Astrocyte (in vitro differentiated cells and primary cell): ENCODE measurements around the gene KANK2. TPM values are rescaled to one million over a fixed set of nuclear protein-coding genes. Genes with fewer than 3 reads are reported as not detected.

Source experiments
- DNase-seq: peaks from one replicate; pipeline ENCODE4 v3.0.0-alpha.2; 2010; ENCODE audit warnings: low read depth
- FAIRE-seq: peaks from 2 replicates; lab custom pipeline; 2011; peaks lifted over from hg19 to GRCh38; lab: Jason Lieb, UNC
- H2AFZ ChIP-seq: 2 replicates; pipeline ENCODE4 v1.6.0; 2012; ENCODE audit warnings: low read depth, low read length, inconsistent platforms
- H3K27ac ChIP-seq: 2 replicates; pipeline ENCODE4 v1.5.1; 2011; ENCODE audit warnings: low read depth, low read length, inconsistent platforms
- H3K27me3 ChIP-seq: 2 replicates; pipeline ENCODE4 v1.6.0; 2011; ENCODE audit warnings: low read length, inconsistent platforms; ENCODE audit not compliant: insufficient read depth
- H3K36me3 ChIP-seq: 2 replicates; pipeline ENCODE4 v1.5.1; 2011; ENCODE audit warnings: low read length, inconsistent platforms; ENCODE audit not compliant: insufficient read depth
- H3K4me1 ChIP-seq: 2 replicates; pipeline ENCODE4 v1.5.1; 2011; ENCODE audit warnings: low read length, inconsistent platforms; ENCODE audit not compliant: insufficient read depth
- H3K4me2 ChIP-seq: 2 replicates; pipeline ENCODE4 v1.6.0; 2012; ENCODE audit warnings: low read length, inconsistent platforms
- H3K4me3 ChIP-seq: 2 replicates; pipeline ENCODE4 v1.5.1; 2011; ENCODE audit warnings: low read depth, mild to moderate bottlenecking, low read length, inconsistent platforms; ENCODE audit not compliant: insufficient read depth
- H3K79me2 ChIP-seq: 2 replicates; pipeline ENCODE4 v1.6.0; 2012; ENCODE audit warnings: mild to moderate bottlenecking, low read length, inconsistent platforms; ENCODE audit not compliant: insufficient read depth
- H3K9ac ChIP-seq: 2 replicates; pipeline ENCODE4 v1.6.0; 2012; ENCODE audit warnings: mild to moderate bottlenecking, low read length, inconsistent platforms
- H3K9me3 ChIP-seq: 2 replicates; pipeline ENCODE4 v1.5.1; 2012; ENCODE audit warnings: low read depth, mild to moderate bottlenecking, low read length, inconsistent platforms; ENCODE audit not compliant: insufficient read depth
- H4K20me1 ChIP-seq: 2 replicates; pipeline ENCODE4 v1.6.0; 2012; ENCODE audit warnings: low read length, inconsistent platforms; ENCODE audit not compliant: insufficient read depth
- H3K27ac Mint-ChIP-seq: one replicate; pipeline ENCODE4 v1.8.0; 2021; ENCODE audit warnings: mild to moderate bottlenecking, mixed read lengths; ENCODE audit not compliant: unreplicated experiment
- H3K27me3 Mint-ChIP-seq: one replicate; pipeline ENCODE4 v1.8.0; 2021; ENCODE audit warnings: low read depth, mixed read lengths; ENCODE audit not compliant: unreplicated experiment
- H3K36me3 Mint-ChIP-seq: one replicate; pipeline ENCODE4 v1.8.0; 2021; ENCODE audit warnings: low read depth, mixed read lengths; ENCODE audit not compliant: unreplicated experiment
- H3K4me1 Mint-ChIP-seq: one replicate; pipeline ENCODE4 v1.8.0; 2021; ENCODE audit warnings: low read depth, mixed read lengths; ENCODE audit not compliant: unreplicated experiment
- H3K4me3 Mint-ChIP-seq: one replicate; pipeline ENCODE4 v1.8.0; 2021; ENCODE audit warnings: mild to moderate bottlenecking, moderate library complexity, mixed read lengths; ENCODE audit not compliant: unreplicated experiment
- H3K9me3 Mint-ChIP-seq: one replicate; pipeline ENCODE4 v1.8.0; 2021; ENCODE audit warnings: mild to moderate bottlenecking, mixed read lengths; ENCODE audit not compliant: unreplicated experiment
- CTCF ChIP-seq: IDR thresholded peaks from 2 replicates; pipeline ENCODE4 v1.5.1; 2011; ENCODE audit warnings: low read depth, mild to moderate bottlenecking, inconsistent platforms, low read length, moderate library complexity; ENCODE audit not compliant: insufficient read depth
- EZH2 ChIP-seq: IDR thresholded peaks from 2 replicates; pipeline ENCODE4 v1.6.1; 2012; ENCODE audit warnings: mild to moderate bottlenecking, low read length, inconsistent platforms; ENCODE audit not compliant: insufficient read depth
- total RNA-seq: library from RNA; stranded (reverse); gene quantifications from 2 replicates; pipeline ENCODE4 v1.2.1, GENCODE V29; 2021

KANK2 gene
- total RNA-seq, 1 donor from 2014 or later = 50.3 TPM

GRCh38 chr19:11204943-11205349 is 7.6 kb upstream of the KANK2 start:
- Mint-ChIP-seq H3K9me3 (no peaks in the 10 kb centered on the region), H3K4me1 (peaks cover 6% of the 10 kb centered on the region), H3K4me3 (peak overlapping the region; percentile 20), H3K27me3 (no peaks in the 10 kb centered on the region), H3K27ac (peak overlapping the region; percentile 26), H3K36me3 (peaks cover 7% of the 10 kb centered on the region)
- FAIRE-seq (no peak), DNase-seq (no peak)
- H3K4me1 ChIP-seq = peaks cover 13% of the 10 kb centered on the region
- H3K4me2 ChIP-seq = no peak overlapping the region
- H3K27me3 ChIP-seq = no peaks in the 10 kb centered on the region
- no peaks in the 10 kb centered on the region for H3K9me3 ChIP-seq
- no peaks in the 10 kb centered on the region for H3K79me2 ChIP-seq
- peaks cover 9% of the 10 kb centered on the region for H4K20me1 ChIP-seq
- H3K36me3 ChIP-seq = no peaks in the 10 kb centered on the region
- no peak overlapping the region for H3K4me3 ChIP-seq
- no peak overlapping the region for H3K9ac ChIP-seq
- no peak overlapping the region for H2AFZ ChIP-seq
- TF ChIP-seq EZH2 (no peak), CTCF (no peak)
- no peak overlapping the region for H3K27ac ChIP-seq

DNA sequence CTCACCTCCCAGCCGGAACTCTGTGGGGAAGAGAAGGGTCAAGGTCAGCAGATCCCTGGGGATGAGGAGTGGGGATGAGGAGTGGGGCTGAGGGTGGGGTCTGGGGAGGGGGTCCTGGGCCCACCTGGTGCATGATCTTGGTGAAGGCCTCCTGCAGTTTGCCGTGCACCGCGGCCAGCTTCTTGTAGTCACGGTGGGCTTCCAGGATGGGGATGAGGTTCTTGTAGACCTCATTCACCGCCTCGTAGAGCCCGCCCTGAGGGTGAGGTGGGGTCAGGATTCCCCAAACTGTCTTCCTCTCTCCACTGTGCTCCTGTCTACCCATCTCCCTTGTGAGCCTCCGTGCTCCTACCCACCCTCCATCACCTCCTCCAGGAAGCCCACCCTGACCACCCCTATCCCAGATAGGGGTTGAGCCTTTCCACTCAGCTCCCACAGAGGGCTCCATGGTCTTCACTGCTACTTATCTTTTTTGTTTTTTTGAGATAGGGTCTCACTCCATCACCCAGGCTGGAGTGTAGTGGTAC is 6.8 kb upstream of the KANK2 start:
- Histone ChIP-seq H3K4me1 (peaks cover 13% of the 10 kb centered on the region), H3K9me3 (no peaks in the 10 kb centered on the region), H3K27ac (no peak overlapping the region), H4K20me1 (peaks cover 4% of the 10 kb centered on the region), H3K4me3 (no peak overlapping the region), H3K4me2 (no peak overlapping the region), H3K36me3 (no peaks in the 10 kb centered on the region), H3K79me2 (no peaks in the 10 kb centered on the region), H2AFZ (no peak overlapping the region), H3K27me3 (no peaks in the 10 kb centered on the region), H3K9ac (no peak overlapping the region)
- peaks cover 6% of the 10 kb centered on the region for H3K4me1 Mint-ChIP-seq
- FAIRE-seq (no peak), DNase-seq (no peak)
- peak overlapping the region; percentile 50 for H3K4me3 Mint-ChIP-seq
- H3K27me3 Mint-ChIP-seq = no peaks in the 10 kb centered on the region
- no peaks in the 10 kb centered on the region for H3K9me3 Mint-ChIP-seq
- H3K36me3 Mint-ChIP-seq = peaks cover 8% of the 10 kb centered on the region
- no peak for TF ChIP-seq CTCF
- TF ChIP-seq EZH2 = no peak
- no peak overlapping the region for H3K27ac Mint-ChIP-seq
